GM12875 (cell line): ENCODE measurements around the gene SLC35C1.

ENCODE experiments used
- H3K4me3 ChIP-seq: one replicate; pipeline ENCODE4 v1.5.1; 2011; ENCODE audit warnings: low read depth, low read length, control low read depth
- CTCF ChIP-seq: IDR thresholded peaks from 2 replicates; pipeline ENCODE4 v1.5.1; 2011; ENCODE audit warnings: low read depth, mild to moderate bottlenecking, control low read depth, inconsistent platforms, low read length, moderate library complexity, borderline replicate concordance; ENCODE audit not compliant: insufficient read depth

Gene SLC35C1

GRCh38 chr11:45860764-45861510 lies 56.0 kb downstream of the SLC35C1 start:
- H3K4me3 ChIP-seq, result no peak overlapping the region
- no peak for TF ChIP-seq CTCF
